ENCODE measurements around the gene NEK6.
"Not testable (repeated sequence)": the region's sequence is repeated elsewhere in the genome, so short reads cannot be mapped to it uniquely, and the experiment has no call there.

NEK6 gene

DNA sequence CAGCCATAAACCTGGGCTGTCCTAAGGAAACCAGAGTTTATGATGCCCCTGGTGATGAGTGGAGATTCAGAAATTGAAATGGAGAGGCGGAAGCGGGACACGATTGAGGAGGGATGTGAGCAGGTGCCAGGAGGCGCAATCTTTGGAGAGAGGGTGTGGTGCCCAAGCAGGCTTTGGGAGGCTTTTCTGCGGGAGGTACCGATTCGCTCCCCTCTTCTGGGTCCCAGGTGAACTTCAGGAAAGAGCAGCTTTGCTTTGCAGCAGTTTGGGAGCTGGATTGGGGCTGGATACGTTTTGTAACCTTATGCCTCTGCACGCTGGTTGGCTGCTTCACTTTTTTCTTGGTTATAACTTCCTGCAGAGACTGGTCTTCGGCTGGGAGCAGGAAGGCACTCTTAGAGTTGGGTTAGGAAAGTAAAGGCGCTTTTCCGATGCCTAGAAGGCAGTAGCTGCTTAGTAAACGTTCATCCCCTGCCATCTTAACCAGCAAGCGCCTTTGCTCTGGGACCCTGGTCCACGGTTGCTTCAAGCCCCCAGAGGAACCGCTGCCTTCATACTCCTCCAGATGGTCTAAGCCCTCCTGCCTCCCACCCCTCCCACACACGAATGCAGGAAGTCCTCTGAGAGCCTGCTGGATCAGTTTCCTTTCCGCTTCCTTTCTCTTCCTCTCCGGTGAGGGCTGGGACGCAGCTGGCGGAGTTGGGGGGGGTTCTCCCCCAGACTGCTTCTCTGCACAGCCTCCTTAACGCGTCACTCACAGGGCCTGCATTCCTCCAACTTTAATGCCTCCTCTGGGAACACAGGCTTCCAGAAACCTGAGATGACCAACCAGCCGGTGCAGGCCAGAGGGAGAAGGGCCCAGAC is 15.2 kb upstream of the NEK6 start:
- Histone ChIP-seq H3K23ac (ENCODE audit: low read length) (no peak overlapping the region), H3K36me3 (ENCODE audit: control insufficient read depth in 1 of 2, insufficient read depth in 2 of 2, low read length in 2 of 2) (no peaks in the 10 kb centered on the region), H3K14ac (ENCODE audit: low read length) (no peak overlapping the region), H3K9me3 (ENCODE audit: insufficient read depth, low read depth, low read length) (no peaks in the 10 kb centered on the region), H3K9ac (ENCODE audit: low read length) (no peak overlapping the region), H3K79me1 (ENCODE audit: low read length) (no peaks in the 10 kb centered on the region), H2AK5ac (ENCODE audit: low read length) (no peak overlapping the region), H3K4me3 (ENCODE audit: low read depth, low read length) (no peak overlapping the region), H2BK5ac (ENCODE audit: low read depth, low read length, poor library complexity) (no peak overlapping the region), H3K18ac (ENCODE audit: low read length) (no peak overlapping the region), H3K27ac (ENCODE audit: low read depth, low read length) (no peak overlapping the region), H4K91ac (ENCODE audit: low read depth, low read length) (no peak overlapping the region), H2BK120ac (ENCODE audit: insufficient read depth, low read length, poor library complexity) (no peak overlapping the region), H4K8ac (ENCODE audit: low read depth, low read length) (peak overlapping the region; percentile 15), H3K79me2 (ENCODE audit: control insufficient read depth, insufficient read depth, low read length, poor library complexity) (no peaks in the 10 kb centered on the region), H4K12ac (ENCODE audit: low read depth, low read length) (peak overlapping the region; percentile 13), H2AFZ (ENCODE audit: insufficient read depth, low read length, poor library complexity) (no peak overlapping the region), H3K4ac (ENCODE audit: low read depth, low read length) (no peak overlapping the region), H3K27me3 (ENCODE audit: insufficient read depth, low read length) (no peaks in the 10 kb centered on the region), H2BK12ac (ENCODE audit: low read length) (no peak overlapping the region), H3K4me2 (ENCODE audit: low read length) (peak overlapping the region; percentile 28), H3K4me1 (ENCODE audit: control insufficient read depth in 1 of 2, insufficient read depth in 2 of 2, low read length in 2 of 2) (peaks cover 0 to 7% of the 10 kb centered on the region in 2 experiments)
- DNase-seq: peak in 1 of 2 donors; percentile 15
- no CpG with 5 or more reads among the region's 24 CpGs for WGBS (ENCODE audit: extremely low coverage, insufficient coverage, insufficient read length)

DNA sequence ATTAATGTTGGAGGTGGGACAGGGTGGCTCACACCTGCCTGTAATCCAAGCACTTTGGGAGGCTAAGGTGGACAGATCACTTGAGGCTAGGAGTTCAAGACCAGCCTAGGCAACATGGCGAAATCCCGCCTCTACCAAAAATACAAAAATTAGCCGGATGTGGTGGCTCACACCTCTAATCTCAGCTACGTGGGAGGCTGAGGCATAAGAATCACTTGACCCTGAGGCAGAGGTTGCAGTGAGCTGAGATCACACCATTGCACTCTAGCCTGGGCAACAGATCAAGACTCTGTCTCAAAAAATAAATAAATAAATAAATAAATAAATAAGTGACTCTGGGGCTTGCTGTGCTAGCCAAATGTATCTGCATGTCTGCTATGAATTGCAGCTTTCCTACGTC is 10.4 kb upstream of the NEK6 start:
- H3K27ac ChIP-seq (ENCODE audit: low read depth, low read length); H3K23ac ChIP-seq (ENCODE audit: low read length); H3K18ac ChIP-seq (ENCODE audit: low read length); H4K8ac ChIP-seq (ENCODE audit: low read depth, low read length); H3K9ac ChIP-seq (ENCODE audit: low read length); H3K4me2 ChIP-seq (ENCODE audit: low read length); H2BK120ac ChIP-seq (ENCODE audit: insufficient read depth, low read length, poor library complexity); H3K4ac ChIP-seq (ENCODE audit: low read depth, low read length); H2BK5ac ChIP-seq (ENCODE audit: low read depth, low read length, poor library complexity); H4K12ac ChIP-seq (ENCODE audit: low read depth, low read length); H2AK5ac ChIP-seq (ENCODE audit: low read length); H3K14ac ChIP-seq (ENCODE audit: low read length); H3K27me3 ChIP-seq (ENCODE audit: insufficient read depth, low read length); H3K79me1 ChIP-seq (ENCODE audit: low read length); H3K36me3 ChIP-seq (ENCODE audit: control insufficient read depth in 1 of 2, insufficient read depth in 2 of 2, low read length in 2 of 2); H3K9me3 ChIP-seq (ENCODE audit: insufficient read depth, low read depth, low read length); H3K4me3 ChIP-seq (ENCODE audit: low read depth, low read length); H3K79me2 ChIP-seq (ENCODE audit: control insufficient read depth, insufficient read depth, low read length, poor library complexity); H4K91ac ChIP-seq (ENCODE audit: low read depth, low read length); H2BK12ac ChIP-seq (ENCODE audit: low read length); DNase-seq; H2AFZ ChIP-seq (ENCODE audit: insufficient read depth, low read length, poor library complexity): not testable (repeated sequence)
- WGBS (ENCODE audit: extremely low coverage, insufficient coverage, insufficient read length): no CpG with 5 or more reads among the region's 5 CpGs
- H3K4me1 ChIP-seq (ENCODE audit: control insufficient read depth in 1 of 2, insufficient read depth in 2 of 2, low read length in 2 of 2): peaks cover 7 to 11% of the 10 kb centered on the region in 2 experiments

DNA sequence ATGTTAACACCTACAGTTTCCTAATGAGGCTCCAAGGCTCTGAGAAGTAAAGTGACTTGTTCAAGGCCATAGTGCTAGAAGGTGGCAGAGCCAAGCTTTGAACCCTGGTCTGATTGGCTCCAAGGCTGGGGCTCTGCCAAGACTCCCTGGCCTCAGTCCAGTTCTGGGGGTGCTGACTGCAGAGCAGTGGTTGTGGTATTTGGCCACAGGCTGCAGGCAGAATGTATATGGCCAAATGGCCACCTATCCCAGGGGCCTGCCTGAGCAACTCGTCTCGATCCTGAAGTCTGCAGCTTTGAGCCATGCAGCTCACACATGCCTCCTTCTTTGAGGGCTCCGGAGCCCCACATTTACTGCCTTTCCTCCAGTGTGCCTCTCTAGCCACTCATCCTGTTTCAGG is 9.7 kb upstream of the NEK6 start:
- Histone ChIP-seq H3K23ac (ENCODE audit: low read length) (no peak overlapping the region), H3K79me1 (ENCODE audit: low read length) (peaks cover 2% of the 10 kb centered on the region), H4K8ac (ENCODE audit: low read depth, low read length) (no peak overlapping the region), H3K79me2 (ENCODE audit: control insufficient read depth, insufficient read depth, low read length, poor library complexity) (no peaks in the 10 kb centered on the region), H4K12ac (ENCODE audit: low read depth, low read length) (no peak overlapping the region), H3K9me3 (ENCODE audit: insufficient read depth, low read depth, low read length) (no peaks in the 10 kb centered on the region), H2AK5ac (ENCODE audit: low read length) (no peak overlapping the region), H2BK5ac (ENCODE audit: low read depth, low read length, poor library complexity) (no peak overlapping the region), H2AFZ (ENCODE audit: insufficient read depth, low read length, poor library complexity) (no peak overlapping the region), H2BK12ac (ENCODE audit: low read length) (no peak overlapping the region), H3K27ac (ENCODE audit: low read depth, low read length) (no peak overlapping the region), H2BK120ac (ENCODE audit: insufficient read depth, low read length, poor library complexity) (no peak overlapping the region), H3K27me3 (ENCODE audit: insufficient read depth, low read length) (no peaks in the 10 kb centered on the region), H3K4ac (ENCODE audit: low read depth, low read length) (no peak overlapping the region), H3K4me1 (ENCODE audit: control insufficient read depth in 1 of 2, insufficient read depth in 2 of 2, low read length in 2 of 2) (peaks cover 7 to 8% of the 10 kb centered on the region in 2 experiments), H3K18ac (ENCODE audit: low read length) (no peak overlapping the region), H4K91ac (ENCODE audit: low read depth, low read length) (no peak overlapping the region), H3K36me3 (ENCODE audit: control insufficient read depth in 1 of 2, insufficient read depth in 2 of 2, low read length in 2 of 2) (no peaks in the 10 kb centered on the region), H3K4me2 (ENCODE audit: low read length) (no peak overlapping the region), H3K4me3 (ENCODE audit: low read depth, low read length) (no peak overlapping the region), H3K9ac (ENCODE audit: low read length) (no peak overlapping the region), H3K14ac (ENCODE audit: low read length) (no peak overlapping the region)
- no CpG with 5 or more reads among the region's 3 CpGs for WGBS (ENCODE audit: extremely low coverage, insufficient coverage, insufficient read length)
- no peak for DNase-seq

DNA sequence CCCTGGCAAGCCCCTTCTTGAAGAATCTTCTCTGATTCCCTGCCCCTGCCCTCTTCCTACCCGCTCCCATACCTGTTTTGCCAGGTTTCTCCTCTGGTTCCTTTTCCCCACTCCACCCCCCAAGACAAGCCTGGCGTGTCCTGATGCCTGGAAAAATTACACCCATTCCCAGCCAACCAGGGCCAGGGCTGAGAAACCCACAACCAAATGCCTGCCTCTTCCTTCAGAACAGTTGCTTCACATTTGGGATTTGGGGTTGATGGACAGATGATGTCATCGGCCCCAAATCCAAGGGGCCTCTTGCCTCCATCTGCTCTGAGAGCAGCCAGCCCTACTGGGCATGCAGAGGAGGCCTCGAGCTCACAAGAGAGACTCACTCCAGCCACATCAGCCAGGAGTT is 8.8 kb upstream of the NEK6 start:
- H2BK12ac ChIP-seq (ENCODE audit: low read length): no peak overlapping the region
- no peak overlapping the region for H2BK120ac ChIP-seq (ENCODE audit: insufficient read depth, low read length, poor library complexity)
- no peak overlapping the region for H4K8ac ChIP-seq (ENCODE audit: low read depth, low read length)
- no peak overlapping the region for H3K4me2 ChIP-seq (ENCODE audit: low read length)
- no peak overlapping the region for H2BK5ac ChIP-seq (ENCODE audit: low read depth, low read length, poor library complexity)
- no peak overlapping the region for H3K23ac ChIP-seq (ENCODE audit: low read length)
- H3K18ac ChIP-seq (ENCODE audit: low read length): no peak overlapping the region
- no peak overlapping the region for H3K4ac ChIP-seq (ENCODE audit: low read depth, low read length)
- no peak overlapping the region for H4K91ac ChIP-seq (ENCODE audit: low read depth, low read length)
- no peaks in the 10 kb centered on the region for H3K79me2 ChIP-seq (ENCODE audit: control insufficient read depth, insufficient read depth, low read length, poor library complexity)
- peaks cover 2% of the 10 kb centered on the region for H3K79me1 ChIP-seq (ENCODE audit: low read length)
- no peak overlapping the region for H4K12ac ChIP-seq (ENCODE audit: low read depth, low read length)
- no CpG with 5 or more reads among the region's 4 CpGs for WGBS (ENCODE audit: extremely low coverage, insufficient coverage, insufficient read length)
- H3K9me3 ChIP-seq (ENCODE audit: insufficient read depth, low read depth, low read length): no peaks in the 10 kb centered on the region
- H3K4me3 ChIP-seq (ENCODE audit: low read depth, low read length): no peak overlapping the region
- H3K14ac ChIP-seq (ENCODE audit: low read length): no peak overlapping the region
- H3K27ac ChIP-seq (ENCODE audit: low read depth, low read length): no peak overlapping the region
- no peaks in the 10 kb centered on the region for H3K27me3 ChIP-seq (ENCODE audit: insufficient read depth, low read length)
- no peaks in the 10 kb centered on the region for H3K36me3 ChIP-seq (ENCODE audit: control insufficient read depth in 1 of 2, insufficient read depth in 2 of 2, low read length in 2 of 2)
- no peak overlapping the region for H2AFZ ChIP-seq (ENCODE audit: insufficient read depth, low read length, poor library complexity)
- H3K4me1 ChIP-seq (ENCODE audit: control insufficient read depth in 1 of 2, insufficient read depth in 2 of 2, low read length in 2 of 2): peaks cover 7% of the 10 kb centered on the region in 2 experiments
- H2AK5ac ChIP-seq (ENCODE audit: low read length): no peak overlapping the region
- DNase-seq: no peak
- H3K9ac ChIP-seq (ENCODE audit: low read length): no peak overlapping the region

All from trophoblast cell (in vitro differentiated cells and primary cell).